GM12878 (cell line): ENCODE data around the gene COL25A1. TPM values are rescaled to one million over a fixed set of nuclear protein-coding genes. Genes with fewer than 3 reads are reported as not detected.

Experiments
- ATAC-seq: fragments of 200-7000 bp; cut with Tn5 transposase; 3 replicates; pipeline ENCODE4 v1.9.1; 2020; ENCODE audit warnings: mild to moderate bottlenecking, moderate library complexity
- BruUV-seq: library from RNA; stranded (reverse); fragments of 400-500 nt; replicated peaks from 2 replicates; lab custom pipeline; 2021; lab: Mats Ljungman, UMichigan
- CTCF ChIA-PET: fragments of 300-600 bp; sonication (Branson Sonifier 250); formaldehyde crosslinking; extraction: SDS; loops from one replicate; lab custom pipeline; 2021; ENCODE audit warnings: inconsistent platforms; lab: Yijun Ruan, JAX
- POLR2A ChIA-PET: fragments of 350-600 bp; formaldehyde crosslinking; extraction: SDS; loops from one replicate; lab custom pipeline; 2021; ENCODE audit warnings: inconsistent platforms; lab: Charles Lee
- RAD21 ChIA-PET: fragments of 300-600 bp; sonication (Branson Sonifier 250); formaldehyde crosslinking; loops from one replicate; lab custom pipeline; 2023; ENCODE audit warnings: antibody characterized with exemption; ENCODE audit not compliant: unreplicated experiment; lab: Charles Lee
- SMC1A ChIA-PET: fragments of 300-600 bp; sonication (Branson Sonifier 250); formaldehyde crosslinking; loops from one replicate; lab custom pipeline; 2023; ENCODE audit not compliant: unreplicated experiment, uncharacterized antibody; lab: Charles Lee
- DNase-seq: peaks from one replicate; pipeline ENCODE4 v3.0.0-alpha.2; 2011; ENCODE audit warnings: low read depth, low spot score
- FAIRE-seq: peaks from 3 replicates; lab custom pipeline; 2011; peaks lifted over from hg19 to GRCh38; lab: Jason Lieb, UNC
- H2AFZ ChIP-seq: 2 replicates; pipeline ENCODE4 v1.6.0; 2011; ENCODE audit warnings: low read depth, low read length, control low read depth; ENCODE audit not compliant: control insufficient read depth
- H3K27ac ChIP-seq: 2 replicates; pipeline ENCODE4 v1.5.1; 2011; ENCODE audit warnings: control low read depth; ENCODE audit not compliant: control insufficient read depth, insufficient read depth
- H3K27me3 ChIP-seq, 2 experiments: replicated peaks in 1 of 2; 2 replicates each; pipeline versions ENCODE4 v1.6.0 to v1.6.1; 2011; ENCODE audit warnings: low read length in 1 of 2; ENCODE audit not compliant: control insufficient read depth in 2 of 2, insufficient read depth in 2 of 2
- H3K36me3 ChIP-seq, 2 experiments: 2 replicates each; pipeline ENCODE4 v1.5.1; 2011; ENCODE audit warnings: low read length in 1 of 2; ENCODE audit not compliant: control insufficient read depth in 2 of 2, insufficient read depth in 2 of 2
- H3K4me1 ChIP-seq: 2 replicates; pipeline ENCODE4 v1.6.1; 2011; ENCODE audit warnings: mild to moderate bottlenecking, low read length, moderate library complexity, mixed read lengths; ENCODE audit not compliant: control insufficient read depth, insufficient read depth
- H3K4me2 ChIP-seq: 2 replicates; pipeline ENCODE4 v1.6.0; 2011; ENCODE audit warnings: control low read depth; ENCODE audit not compliant: control insufficient read depth, insufficient read depth
- H3K4me3 ChIP-seq: fragments of 200-600 bp; sonication (generic); 2 replicates; pipeline ENCODE4 v1.5.1; 2016
- H3K79me2 ChIP-seq: 2 replicates; pipeline ENCODE4 v1.6.0; 2011; ENCODE audit warnings: low read length; ENCODE audit not compliant: control insufficient read depth, insufficient read depth
- H3K9ac ChIP-seq: 2 replicates; pipeline ENCODE4 v1.8.0; 2011; ENCODE audit warnings: low read length, control low read depth, mixed read lengths; ENCODE audit not compliant: control insufficient read depth, insufficient read depth
- H3K9me3 ChIP-seq: replicated peaks from 3 replicates; pipeline ENCODE4 v1.5.1; 2011; ENCODE audit warnings: mild to moderate bottlenecking, low read length; ENCODE audit not compliant: control insufficient read depth, insufficient read depth
- H4K20me1 ChIP-seq: 2 replicates; pipeline ENCODE4 v1.6.0; 2011; ENCODE audit not compliant: control insufficient read depth, insufficient read depth
- EGR1 ChIP-seq, 2 experiments: IDR thresholded peaks; 1 replicate in 1 of 2; 2 replicates in 1 of 2; pipeline ENCODE4 v1.6.1; 2011 to 2012; ENCODE audit warnings: low read depth in 2 of 2, low read length in 2 of 2, borderline replicate concordance in 1 of 2, mild to moderate bottlenecking in 1 of 2, moderate library complexity in 1 of 2
- ETV6 ChIP-seq, 2 experiments: fragments of 450-650 bp in 1 of 2; IDR thresholded peaks in 1 of 2; conservative IDR thresholded peaks in 1 of 2; 2 replicates each; pipeline ENCODE4 v1.6.1; 2014; ENCODE audit warnings: antibody characterized with exemption in 1 of 2, borderline replicate concordance in 1 of 2, low read depth in 1 of 2, mild to moderate bottlenecking in 1 of 2, moderate library complexity in 1 of 2
- NFIC ChIP-seq: IDR thresholded peaks from 2 replicates; pipeline ENCODE4 v1.6.1; 2012; ENCODE audit warnings: low read depth, mild to moderate bottlenecking, inconsistent platforms, low read length, moderate library complexity
- PBX3 ChIP-seq: IDR thresholded peaks from 2 replicates; pipeline ENCODE4 v1.6.1; 2011; ENCODE audit warnings: mild to moderate bottlenecking, low read depth, low read length, moderate library complexity; ENCODE audit not compliant: insufficient replicate concordance
- RB1 ChIP-seq: fragments of 450-650 bp; formaldehyde crosslinking; IDR thresholded peaks from 2 replicates; pipeline ENCODE4 v1.6.1; 2017; ENCODE audit warnings: mild to moderate bottlenecking, borderline replicate concordance
- ZBTB40 ChIP-seq: fragments of 450-650 bp; IDR thresholded peaks from 2 replicates; pipeline ENCODE4 v1.6.1; 2016; ENCODE audit warnings: mild to moderate bottlenecking, moderate library complexity, borderline replicate concordance
- ZNF687 ChIP-seq: fragments of 450-650 bp; IDR thresholded peaks from 2 replicates; pipeline ENCODE4 v1.6.1; 2017; ENCODE audit warnings: mild to moderate bottlenecking, moderate library complexity
- WGBS: methylation state at CpG from one replicate; pipeline ENCODE4 v1.1.6; 2016; ENCODE audit warnings: low lambda C conversion rate; ENCODE audit not compliant: insufficient replicate concordance, insufficient coverage; ENCODE audit errors: missing lambda C conversion rate; 5-methylcytosine and 5-hydroxymethylcytosine counted together
- in situ Hi-C: fragments of 300-500 bp; cut with MboI; formaldehyde crosslinking; loops from 9 replicates; pipeline ENCODE4 v1.14.3; 2018; ENCODE audit warnings: mixed read lengths
- intact Hi-C: fragments of 100-400 bp; cut with micrococcal nuclease; formaldehyde crosslinking; loops from one replicate; pipeline ENCODE4 v1.14.2; 2022; ENCODE audit not compliant: unreplicated experiment
- polyA plus RNA-seq, 11 experiments: library from polyadenylated mRNA; depleted of rRNA in 4 of 11; unstranded in 6 of 11; stranded (reverse) in 5 of 11; fragments of >200 nt; fragmentation: Nextera tagmentation in 4 of 11; fragmentation: Illumina TruSeq in 1 of 11; extraction: Ambion mirVana in 4 of 11; extraction: Trizol in 1 of 11; gene quantifications; 1 replicate in 1 of 11; 2 replicates in 10 of 11; pipeline versions ENCODE4 v1.2.1 to v1.2.3, GENCODE V29; 2011 to 2016; ENCODE audit warnings: inconsistent platforms in 2 of 11, missing spikeins in 2 of 11, low read depth in 1 of 11
- total RNA-seq, 4 experiments: library from RNA; depleted of rRNA in 3 of 4; stranded (reverse); fragments of >200 nt in 3 of 4; fragmentation: Illumina TruSeq in 1 of 4; extraction: Trizol in 1 of 4; gene quantifications; 2 replicates each; pipeline versions ENCODE4 v1.2.1 to v1.2.3, GENCODE V29; 2013 to 2021

COL25A1 gene
- total and polyA plus RNA-seq, 10 of the 15 experiments (the other 5 are each of a cell fraction or from before 2014, with no cell fraction given), result 0.01 to 0.26 (median 0.12) TPM; not detected in 6

GRCh38 chr4:109234596-109234995 lies 67.9 kb downstream of the COL25A1 start (continued):
- no peak for TF ChIP-seq ZNF687
- no peak for TF ChIP-seq RB1
- TF ChIP-seq EGR1 (IDR thresholded peaks at IDR 0.05; ENCODE audit: borderline replicate concordance in 1 of 2, low read depth in 2 of 2, low read length in 2 of 2), result no peak
- no peak for TF ChIP-seq ETV6 (conservative IDR thresholded peaks at IDR 0.05 in 1 of 2, IDR thresholded peaks at IDR 0.05 in 1 of 2; ENCODE audit: borderline replicate concordance in 1 of 2, low read depth in 1 of 2)

- POLR2A ChIA-PET, result no interaction called here
- DNase-seq, result no peak
- Histone ChIP-seq H3K79me2 (no peaks in the 10 kb centered on the region), H3K4me1 (no peaks in the 10 kb centered on the region), H3K27ac (no peak overlapping the region), H3K9ac (no peak overlapping the region), H3K4me3 (no peak overlapping the region), H4K20me1 (no peaks in the 10 kb centered on the region), H3K36me3 (no peaks in the 10 kb centered on the region), H2AFZ (no peak overlapping the region), H3K27me3 (no peaks in the 10 kb centered on the region; a peak in 1 of 4 replicates), H3K9me3 (no peaks in the 10 kb centered on the region), H3K4me2 (no peak overlapping the region)
- no peak for FAIRE-seq
- intact Hi-C loops (no loop called here), in situ Hi-C loops (no loop called here)
- RAD21 ChIA-PET, result interaction anchor here (1.7 kb wide), 1 partner anchor 65 kb away, joined by 4 read pairs; no protein-coding TSS in a partner anchor
- CTCF ChIA-PET, result interaction anchor here (0.6 kb wide), 1 partner anchor 60 kb away, joined by 3 read pairs; no protein-coding TSS in a partner anchor
- WGBS, result 0% methylated on average over 1 of the region's 1 CpG
- BruUV-seq, result no TSS peak
- SMC1A ChIA-PET, result interaction anchor here (1.0 kb wide), 1 partner anchor 19 kb away, joined by 3 read pairs; no protein-coding TSS in a partner anchor
- ATAC-seq, result no peak
- TF ChIP-seq ZBTB40 (no peak), NFIC (no peak), PBX3 (no peak)
These were observed 68.9 kb downstream of the COL25A1 start for GRCh38 chr4:109233570-109233969.
